Loucy (cell line): ENCODE results near the gene BMPER.

Experiments
- CTCF ChIP-seq: fragments of 200-600 bp; sonication (generic); conservative IDR thresholded peaks from 2 replicates; pipeline ENCODE4 v1.5.1; 2014; ENCODE audit warnings: mild to moderate bottlenecking, antibody characterized with exemption, low read length
- EZH2phosphoT487 ChIP-seq: fragments of 200-600 bp; IDR thresholded peaks from 2 replicates; pipeline ENCODE4 v1.6.1; 2018; ENCODE audit warnings: antibody characterized with exemption, mild to moderate bottlenecking, moderate library complexity, borderline replicate concordance

- no peak for TF ChIP-seq CTCF
- TF ChIP-seq EZH2phosphoT487 = no peak
Observed at GRCh38 chr7:33964417-33965182, 59.3 kb downstream of the BMPER start.
